K562 (cell line): ENCODE measurements around the gene CRACDL. TPM values are rescaled to one million over a fixed set of nuclear protein-coding genes. Genes with fewer than 3 reads are reported as not detected.

Experiments used
- ATF3 ChIP-seq, 2 experiments: fragments of 450-650 bp in 1 of 2; sonication (generic) in 1 of 2; formaldehyde crosslinking in 1 of 2; IDR thresholded peaks in 1 of 2; conservative IDR thresholded peaks in 1 of 2; 2 replicates each; pipeline versions ENCODE4 v1.6.1 to v1.8.1; 2016 to 2023; ENCODE audit warnings: mild to moderate bottlenecking in 2 of 2, moderate library complexity in 2 of 2, inconsistent platforms in 1 of 2, missing genetic modification reagents in 1 of 2
- CTBP1 ChIP-seq: fragments of 450-650 bp; IDR thresholded peaks from 2 replicates; pipeline ENCODE4 v1.6.1; 2016; ENCODE audit warnings: borderline replicate concordance
- MCM2 ChIP-seq: fragments of 450-650 bp; IDR thresholded peaks from 2 replicates; pipeline ENCODE4 v1.6.1; 2017; ENCODE audit warnings: low read depth, mild to moderate bottlenecking
- MECOM ChIP-seq: fragments of 250-450 bp; sonication (Bioruptor Pico); IDR thresholded peaks from 2 replicates; pipeline ENCODE4 v1.8.0; 2022; ENCODE audit warnings: inconsistent platforms
- NCOR1 ChIP-seq: fragments of 450-650 bp; IDR thresholded peaks from 2 replicates; pipeline ENCODE4 v1.6.1; 2016; ENCODE audit warnings: mild to moderate bottlenecking, moderate library complexity
- OTX1 ChIP-seq: fragments of 450-650 bp; formaldehyde crosslinking; IDR thresholded peaks from 2 replicates; pipeline ENCODE4 v1.4.0; 2022; ENCODE audit warnings: mild to moderate bottlenecking
- SAFB2 ChIP-seq: fragments of 200-400 bp; formaldehyde crosslinking; IDR thresholded peaks from 2 replicates; pipeline ENCODE4 v1.6.1; 2018; ENCODE audit warnings: borderline replicate concordance, low read length, low read depth, moderate library complexity; ENCODE audit not compliant: severe bottlenecking
- ZFP36 ChIP-seq: fragments of 150-350 bp; IDR thresholded peaks from 2 replicates; pipeline ENCODE4 v1.6.1; 2018; ENCODE audit warnings: low read length, low read depth; ENCODE audit not compliant: partially characterized antibody
- ZNF124 ChIP-seq: sonication (generic); formaldehyde crosslinking; IDR thresholded peaks from 2 replicates; pipeline ENCODE4 v1.8.1; 2022; ENCODE audit warnings: missing genetic modification reagents
- ZNF133 ChIP-seq: fragments of 250-450 bp; sonication (Bioruptor Pico); IDR thresholded peaks from 2 replicates; pipeline ENCODE4 v1.4.0; 2020; ENCODE audit warnings: mild to moderate bottlenecking
- ZNF639 ChIP-seq, 2 experiments: fragments of 200-800 bp in 1 of 2; sonication (Bioruptor generic) in 1 of 2; sonication (generic) in 1 of 2; formaldehyde crosslinking in 1 of 2; IDR thresholded peaks in 1 of 2; conservative IDR thresholded peaks in 1 of 2; 2 replicates each; pipeline versions ENCODE4 v1.5.0 to v1.6.1; 2016 to 2020; ENCODE audit warnings: missing compliant biosample characterization in 1 of 2, missing genetic modification characterization in 1 of 2, missing genetic modification reagents in 1 of 2
- polyA plus RNA-seq, 8 experiments: library from polyadenylated mRNA; depleted of rRNA in 4 of 8; stranded (reverse) in 5 of 8; unstranded in 3 of 8; fragments of >200 nt; fragmentation: Nextera tagmentation in 2 of 8; fragmentation: Illumina TruSeq in 1 of 8; extraction: Ambion mirVana in 2 of 8; extraction: Trizol in 1 of 8; gene quantifications; 2 replicates each; pipeline versions ENCODE4 v1.2.1 to v1.2.3, GENCODE V29; 2011 to 2014; ENCODE audit warnings: inconsistent platforms in 1 of 8, missing spikeins in 1 of 8
- total RNA-seq, 7 experiments: library from RNA; depleted of rRNA in 6 of 7; stranded (reverse); fragments of >200 nt in 6 of 7; fragmentation: Illumina TruSeq in 2 of 7; extraction: Trizol in 2 of 7; gene quantifications; 2 replicates each; pipeline versions ENCODE4 v1.2.1 to v1.2.3, GENCODE V29; 2011 to 2021; ENCODE audit warnings: low replicate concordance in 1 of 7
- TF ChIP-seq, protein P1 (sequence below): sonication (generic); formaldehyde crosslinking; IDR thresholded peaks from 2 replicates; pipeline ENCODE4 v1.8.0; 2022; ENCODE audit warnings: missing genetic modification reagents, mild to moderate bottlenecking, borderline replicate concordance
- TF ChIP-seq, protein P2 (sequence below), 2 experiments: fragments of 450-650 bp; IDR thresholded peaks; 2 replicates each; pipeline ENCODE4 v1.6.1; 2016

The CRACDL gene
- total and polyA plus RNA-seq, 9 of the 15 experiments (the other 6 are each of a cell fraction or from before 2014, with no cell fraction given): not detected

DNA sequence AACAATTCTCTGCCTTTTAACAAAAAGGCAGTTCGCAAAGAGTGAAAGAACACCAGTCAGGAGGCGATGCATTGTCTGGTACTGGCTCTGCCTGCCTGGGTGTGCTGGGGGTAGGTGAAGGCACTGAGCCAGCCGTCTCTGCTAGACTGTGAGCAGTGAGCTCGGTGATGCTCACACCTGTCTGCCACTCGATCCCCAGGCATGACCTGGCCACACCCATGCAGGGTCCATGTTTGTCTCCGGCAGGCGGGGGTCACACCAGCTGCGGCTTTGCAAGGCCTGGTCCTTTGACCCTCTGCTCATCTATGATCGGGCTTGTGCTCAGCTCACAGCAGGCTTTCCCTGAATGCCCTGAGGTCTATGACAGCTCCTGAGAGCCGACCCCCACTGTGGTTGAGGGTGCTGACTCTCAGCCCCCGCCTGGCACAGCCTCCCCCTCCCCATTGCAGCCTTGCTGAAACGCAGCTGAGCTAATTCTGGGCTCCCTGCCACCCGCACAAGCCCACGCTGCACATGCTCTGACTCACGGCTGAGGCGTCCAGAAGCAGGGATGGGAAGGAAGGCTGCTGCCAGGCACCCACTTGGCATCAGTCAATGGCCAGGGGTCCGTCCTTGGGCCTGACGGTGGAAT is 23.7 kb downstream of the CRACDL start (continued):
- TF ChIP-seq MCM2 (no peak), ZNF124 (CRISPR knock-in tag) (no peak), ATF3 (IDR thresholded peaks at IDR 0.05) (no peak), ATF3 (CRISPR knock-in tag; conservative IDR thresholded peaks at IDR 0.05) (no peak), CTBP1 (no peak), ZFP36 (no peak), ZNF639 (CRISPR knock-in tag; conservative IDR thresholded peaks at IDR 0.05 in 1 of 2, IDR thresholded peaks at IDR 0.05 in 1 of 2) (no peak), MECOM (CRISPR knock-in tag) (no peak), ZNF133 (CRISPR knock-in tag) (no peak), NCOR1 (no peak), SAFB2 (no peak), OTX1 (CRISPR knock-in tag) (no peak)
- TF ChIP-seq, protein P1, sequence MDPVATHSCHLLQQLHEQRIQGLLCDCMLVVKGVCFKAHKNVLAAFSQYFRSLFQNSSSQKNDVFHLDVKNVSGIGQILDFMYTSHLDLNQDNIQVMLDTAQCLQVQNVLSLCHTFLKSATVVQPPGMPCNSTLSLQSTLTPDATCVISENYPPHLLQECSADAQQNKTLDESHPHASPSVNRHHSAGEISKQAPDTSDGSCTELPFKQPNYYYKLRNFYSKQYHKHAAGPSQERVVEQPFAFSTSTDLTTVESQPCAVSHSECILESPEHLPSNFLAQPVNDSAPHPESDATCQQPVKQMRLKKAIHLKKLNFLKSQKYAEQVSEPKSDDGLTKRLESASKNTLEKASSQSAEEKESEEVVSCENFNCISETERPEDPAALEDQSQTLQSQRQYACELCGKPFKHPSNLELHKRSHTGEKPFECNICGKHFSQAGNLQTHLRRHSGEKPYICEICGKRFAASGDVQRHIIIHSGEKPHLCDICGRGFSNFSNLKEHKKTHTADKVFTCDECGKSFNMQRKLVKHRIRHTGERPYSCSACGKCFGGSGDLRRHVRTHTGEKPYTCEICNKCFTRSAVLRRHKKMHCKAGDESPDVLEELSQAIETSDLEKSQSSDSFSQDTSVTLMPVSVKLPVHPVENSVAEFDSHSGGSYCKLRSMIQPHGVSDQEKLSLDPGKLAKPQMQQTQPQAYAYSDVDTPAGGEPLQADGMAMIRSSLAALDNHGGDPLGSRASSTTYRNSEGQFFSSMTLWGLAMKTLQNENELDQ: no peak
- TF ChIP-seq, protein P2, sequence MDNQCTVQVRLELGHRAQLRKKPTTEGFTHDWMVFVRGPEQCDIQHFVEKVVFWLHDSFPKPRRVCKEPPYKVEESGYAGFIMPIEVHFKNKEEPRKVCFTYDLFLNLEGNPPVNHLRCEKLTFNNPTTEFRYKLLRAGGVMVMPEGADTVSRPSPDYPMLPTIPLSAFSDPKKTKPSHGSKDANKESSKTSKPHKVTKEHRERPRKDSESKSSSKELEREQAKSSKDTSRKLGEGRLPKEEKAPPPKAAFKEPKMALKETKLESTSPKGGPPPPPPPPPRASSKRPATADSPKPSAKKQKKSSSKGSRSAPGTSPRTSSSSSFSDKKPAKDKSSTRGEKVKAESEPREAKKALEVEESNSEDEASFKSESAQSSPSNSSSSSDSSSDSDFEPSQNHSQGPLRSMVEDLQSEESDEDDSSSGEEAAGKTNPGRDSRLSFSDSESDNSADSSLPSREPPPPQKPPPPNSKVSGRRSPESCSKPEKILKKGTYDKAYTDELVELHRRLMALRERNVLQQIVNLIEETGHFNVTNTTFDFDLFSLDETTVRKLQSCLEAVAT (IDR thresholded peaks at IDR 0.05): no peak
